GM12875 (cell line): ENCODE results near the gene ZIK1.
A peak's percentile ranks its signal among the peaks of the same experiment; 100 is the strongest.

Experiments used
- H3K4me3 ChIP-seq: one replicate; pipeline ENCODE4 v1.5.1; 2011; ENCODE audit warnings: low read depth, low read length, control low read depth
- CTCF ChIP-seq: IDR thresholded peaks from 2 replicates; pipeline ENCODE4 v1.5.1; 2011; ENCODE audit warnings: low read depth, mild to moderate bottlenecking, control low read depth, inconsistent platforms, low read length, moderate library complexity, borderline replicate concordance; ENCODE audit not compliant: insufficient read depth

The ZIK1 gene

DNA sequence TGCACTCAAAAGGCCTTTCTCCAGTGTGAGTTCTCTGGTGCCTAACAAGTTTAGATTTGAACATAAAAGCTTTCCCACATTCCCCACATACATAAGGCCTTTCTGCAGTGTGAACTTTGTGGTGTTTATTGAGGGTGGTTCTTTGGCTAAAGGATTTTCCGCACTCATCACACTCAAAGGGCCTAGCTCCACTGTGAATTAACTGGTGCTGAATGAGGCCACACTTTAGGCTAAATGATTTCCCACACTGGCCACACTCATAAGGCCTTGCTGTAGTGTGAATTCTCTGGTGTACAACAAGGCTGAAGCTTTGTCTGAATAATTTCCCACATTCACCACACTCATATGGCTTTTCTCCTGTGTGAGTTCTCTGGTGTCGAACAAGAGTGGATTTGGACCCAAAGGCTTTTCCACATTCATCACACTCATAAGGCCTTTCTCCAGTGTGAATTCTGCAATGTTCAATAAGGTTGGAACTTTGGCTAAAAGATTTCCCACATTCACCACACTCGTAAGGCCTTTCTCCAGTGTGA lies 11.5 kb upstream of the ZIK1 start:
- TF ChIP-seq CTCF = no peak
- no peak overlapping the region for H3K4me3 ChIP-seq

GRCh38 chr19:57576661-57577060 lies 7.3 kb upstream of the ZIK1 start:
- no peak overlapping the region for H3K4me3 ChIP-seq
- TF ChIP-seq CTCF = no peak

DNA sequence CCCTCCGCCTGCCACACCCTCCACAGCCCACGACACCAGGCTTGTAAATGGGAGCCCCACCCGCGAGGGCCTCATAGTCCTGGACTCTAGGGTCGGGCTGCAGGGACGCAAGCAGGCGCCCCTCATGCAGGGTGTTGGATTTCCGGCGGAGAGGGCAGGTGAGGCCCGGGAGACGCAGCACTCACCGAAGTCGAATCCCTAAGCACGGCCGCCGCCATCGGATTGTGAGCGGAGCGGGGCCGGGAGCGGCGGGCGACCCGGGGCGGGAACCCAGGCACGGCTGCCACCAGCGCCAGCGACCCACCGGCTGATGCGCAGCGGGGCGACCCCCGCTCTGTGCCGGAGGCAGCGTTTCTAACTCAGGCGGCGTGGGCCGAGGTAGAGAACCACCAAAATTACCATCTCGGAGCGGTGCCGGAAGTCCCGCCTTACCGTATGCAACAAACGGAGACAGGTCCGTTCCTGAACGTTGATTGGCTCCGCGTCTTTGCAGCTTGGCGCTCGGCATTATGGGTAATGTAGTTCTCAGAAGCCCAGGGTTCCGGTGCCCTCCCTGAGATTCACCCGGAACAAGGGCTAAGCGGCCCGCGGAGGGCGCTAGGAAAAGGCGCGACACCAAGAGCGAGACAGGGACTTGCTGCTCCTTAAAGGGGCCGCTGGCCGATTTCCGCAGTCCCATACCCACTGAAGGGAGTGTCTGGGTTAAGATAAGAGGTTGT lies 5.3 kb upstream of the ZIK1 start, which contains the start of gene ZNF416:
Gene ZNF416 (minus strand): TSS at position 425 of the 719 bp plus-strand sequence. CDS start 207 bp downstream, at position 218.
- peak within 1 kb of the TSS; percentile 93 for H3K4me3 ChIP-seq
- peak; percentile 16; the same call in 1 of the 2 replicates for TF ChIP-seq CTCF

- no peak for TF ChIP-seq CTCF
- no peak overlapping the region for H3K4me3 ChIP-seq
These were observed 833 bp upstream of the ZIK1 start for GRCh38 chr19:57583104-57583520.

- TF ChIP-seq CTCF = no peak
- no peak overlapping the region for H3K4me3 ChIP-seq
These were observed 3.6 kb downstream of the ZIK1 start for GRCh38 chr19:57587529-57587928.

DNA sequence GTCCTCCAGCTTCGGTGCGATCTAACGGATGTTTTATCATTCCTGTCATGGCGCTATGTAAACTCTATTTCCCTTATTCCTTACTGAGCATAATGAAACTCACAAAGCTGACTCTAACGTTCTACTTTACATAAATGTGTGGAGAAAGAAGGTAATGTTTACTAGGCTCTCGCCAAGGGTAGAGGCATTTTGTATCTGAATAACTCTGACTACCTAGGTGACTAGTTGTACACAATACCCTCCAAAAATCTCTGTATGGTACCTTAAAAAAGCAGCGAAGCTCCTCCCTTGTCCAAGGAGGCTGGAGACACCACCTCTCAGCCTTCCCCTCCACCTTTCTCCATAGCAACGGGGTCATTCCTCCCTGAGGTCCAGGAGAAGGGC lies 15.4 kb downstream of the ZIK1 start:
- peak overlapping the region; percentile 95 for H3K4me3 ChIP-seq
- no peak for TF ChIP-seq CTCF

DNA sequence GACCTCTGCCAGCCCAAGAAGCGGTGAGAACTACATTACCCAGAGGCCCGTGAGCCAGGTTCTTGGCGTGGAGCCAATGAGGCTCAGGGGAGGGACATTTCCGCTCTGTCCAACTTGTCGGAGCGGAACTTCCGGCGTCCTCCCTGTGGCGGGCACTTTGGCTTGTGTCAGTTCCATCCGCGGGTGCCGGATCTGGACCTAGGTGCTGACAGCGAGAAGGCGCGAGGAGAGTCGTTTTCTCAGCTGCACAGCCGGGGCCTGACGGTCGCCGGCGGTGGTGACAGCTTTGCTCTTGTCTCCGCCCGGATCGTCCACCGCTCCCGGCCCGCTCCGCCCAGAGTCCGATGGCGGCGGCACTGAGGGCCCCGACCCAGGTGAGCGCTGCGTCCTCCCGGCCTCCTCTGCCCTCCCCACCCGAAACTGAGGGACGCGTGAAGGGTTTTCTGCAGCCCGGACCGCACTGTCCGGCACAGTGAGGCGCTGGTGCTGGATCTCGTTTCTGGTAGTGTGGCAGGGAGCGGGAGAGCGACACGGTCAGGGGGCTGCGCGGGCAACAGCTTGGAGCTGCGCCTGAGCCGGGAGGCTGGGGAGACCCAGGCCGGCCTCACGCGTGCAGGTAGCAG lies 15.9 kb downstream of the ZIK1 start, which contains the start of gene ZNF530:
Gene ZNF530 (plus strand): TSS at position 125 of the 623 bp plus-strand sequence. CDS start 4,461 bp downstream, outside the sequence.
- TF ChIP-seq CTCF = no peak
- H3K4me3 ChIP-seq = peak within 1 kb of the TSS; percentile 95
